Adipocyte (in vitro differentiated cells): Measurements from ENCODE around the gene CLDN16.

ENCODE experiments used
- DNase-seq: peaks from one replicate; pipeline ENCODE4 v3.0.0-alpha.2; 2015; ENCODE audit warnings: low read depth
- H3K27me3 ChIP-seq: replicated peaks from 2 replicates; pipeline ENCODE4 v1.7.0; 2013; ENCODE audit warnings: mild to moderate bottlenecking, low read length, moderate library complexity; ENCODE audit not compliant: control insufficient read depth, insufficient read depth
- H3K36me3 ChIP-seq: 2 replicates; pipeline ENCODE4 v1.7.0; 2013; ENCODE audit warnings: low read length, mild to moderate bottlenecking, moderate library complexity; ENCODE audit not compliant: control insufficient read depth, insufficient read depth, severe bottlenecking
- H3K4me1 ChIP-seq: 2 replicates; pipeline ENCODE4 v1.7.0; 2013; ENCODE audit warnings: mild to moderate bottlenecking, low read length, moderate library complexity; ENCODE audit not compliant: control insufficient read depth, insufficient read depth
- H3K4me3 ChIP-seq: 2 replicates; pipeline ENCODE4 v1.7.0; 2013; ENCODE audit warnings: mild to moderate bottlenecking, low read length, moderate library complexity
- H3K9ac ChIP-seq: 2 replicates; pipeline ENCODE4 v1.7.0; 2013; ENCODE audit warnings: mild to moderate bottlenecking, low read length, moderate library complexity
- H3K9me3 ChIP-seq: 2 replicates; pipeline ENCODE4 v1.7.0; 2013; ENCODE audit warnings: mild to moderate bottlenecking, low read length, moderate library complexity; ENCODE audit not compliant: control insufficient read depth

The CLDN16 gene

GRCh38 chr3:190444006-190444405 lies 56.0 kb downstream of the CLDN16 start:
- Histone ChIP-seq H3K9me3 (no peaks in the 10 kb centered on the region), H3K4me3 (no peak overlapping the region), H3K4me1 (peaks cover 12% of the 10 kb centered on the region), H3K27me3 (no peaks in the 10 kb centered on the region), H3K36me3 (no peaks in the 10 kb centered on the region), H3K9ac (no peak overlapping the region)
- peak; percentile 27 for DNase-seq

GRCh38 chr3:190444576-190445145 lies 56.7 kb downstream of the CLDN16 start:
- Histone ChIP-seq H3K27me3 (no peaks in the 10 kb centered on the region), H3K36me3 (no peaks in the 10 kb centered on the region), H3K4me1 (peaks cover 12% of the 10 kb centered on the region), H3K4me3 (no peak overlapping the region), H3K9ac (no peak overlapping the region), H3K9me3 (no peaks in the 10 kb centered on the region)
- DNase-seq: peak; percentile 60

- no peak overlapping the region for H3K4me3 ChIP-seq
- peaks cover 12% of the 10 kb centered on the region for H3K4me1 ChIP-seq
- H3K36me3 ChIP-seq: no peaks in the 10 kb centered on the region
- no peaks in the 10 kb centered on the region for H3K9me3 ChIP-seq
- H3K27me3 ChIP-seq: no peaks in the 10 kb centered on the region
- DNase-seq: no peak
- no peak overlapping the region for H3K9ac ChIP-seq
Observed at GRCh38 chr3:190446573-190447279, 58.8 kb downstream of the CLDN16 start.

- Histone ChIP-seq H3K27me3 (no peaks in the 10 kb centered on the region), H3K4me3 (no peak overlapping the region)
- no peak for DNase-seq
Observed at GRCh38 chr3:190448256-190448655, 60.3 kb downstream of the CLDN16 start.

GRCh38 chr3:190449801-190450200 lies 61.8 kb downstream of the CLDN16 start, which contains the start of gene TMEM207:
TSS of gene TMEM207 (minus strand) at chr3:190449901. CDS start at chr3:190449809, 92 bp downstream.
- no peaks in the 10 kb centered on the region for H3K9me3 ChIP-seq
- H3K27me3 ChIP-seq: no peaks in the 10 kb centered on the region
- DNase-seq: no peak
- H3K4me3 ChIP-seq: no peak within 1 kb of the TSS
- no peaks in the 10 kb centered on the region for H3K36me3 ChIP-seq
- no peak within 1 kb of the TSS for H3K9ac ChIP-seq
- H3K4me1 ChIP-seq: peaks cover 6% of the 10 kb centered on the region

More at GRCh38 chr3:190448256-190448655, 60.3 kb downstream of the CLDN16 start:
- Histone ChIP-seq H3K36me3 (no peaks in the 10 kb centered on the region), H3K4me1 (peaks cover 12% of the 10 kb centered on the region), H3K9ac (no peak overlapping the region), H3K9me3 (no peaks in the 10 kb centered on the region)

GRCh38 chr3:190455828-190456227 lies 67.9 kb downstream of the CLDN16 start:
- Histone ChIP-seq H3K36me3 (no peaks in the 10 kb centered on the region), H3K9ac (no peak overlapping the region), H3K4me1 (no peaks in the 10 kb centered on the region), H3K4me3 (no peak overlapping the region), H3K9me3 (no peaks in the 10 kb centered on the region), H3K27me3 (no peaks in the 10 kb centered on the region)
- DNase-seq: no peak

GRCh38 chr3:190456770-190457169 lies 68.8 kb downstream of the CLDN16 start:
- H3K27me3 ChIP-seq: no peaks in the 10 kb centered on the region
- H3K9ac ChIP-seq: no peak overlapping the region
- H3K9me3 ChIP-seq: no peaks in the 10 kb centered on the region
- no peak for DNase-seq
- H3K36me3 ChIP-seq: no peaks in the 10 kb centered on the region
- no peak overlapping the region for H3K4me3 ChIP-seq
- H3K4me1 ChIP-seq: no peaks in the 10 kb centered on the region

GRCh38 chr3:190458040-190458439 lies 70.1 kb downstream of the CLDN16 start:
- peak; percentile 39 for DNase-seq

More at GRCh38 chr3:190458040-190458439, 70.1 kb downstream of the CLDN16 start:
- Histone ChIP-seq H3K9me3 (no peaks in the 10 kb centered on the region), H3K9ac (no peak overlapping the region), H3K4me1 (no peaks in the 10 kb centered on the region), H3K27me3 (no peaks in the 10 kb centered on the region), H3K36me3 (no peaks in the 10 kb centered on the region), H3K4me3 (no peak overlapping the region)
